PFSK-1 (cell line): ENCODE data around the gene DENND2A.

Experiments used
- FOXP2 ChIP-seq: optimal IDR thresholded peaks from 2 replicates; pipeline ENCODE3; 2011; ENCODE audit warnings: borderline replicate concordance, control low read depth, inconsistent platforms; ENCODE audit not compliant: insufficient read depth; ENCODE audit errors: extremely low read length, extremely low read depth
- POLR2AphosphoS5 ChIP-seq: IDR thresholded peaks from 2 replicates; pipeline ENCODE4 v1.6.1; 2012; ENCODE audit warnings: low read depth, mild to moderate bottlenecking, control low read depth, low read length, moderate library complexity
- REST ChIP-seq, 2 experiments: IDR thresholded peaks; 2 replicates each; pipeline versions ENCODE4 v1.6.1 to v1.8.0; 2011 to 2012; ENCODE audit warnings: low read depth in 2 of 2, low read length in 2 of 2, control low read depth in 1 of 2, inconsistent platforms in 1 of 2, mild to moderate bottlenecking in 1 of 2, moderate library complexity in 1 of 2; ENCODE audit not compliant: insufficient read depth in 1 of 2
- SIN3A ChIP-seq: IDR thresholded peaks from 2 replicates; pipeline ENCODE4 v1.6.1; 2012; ENCODE audit warnings: mild to moderate bottlenecking, low read length, moderate library complexity, borderline replicate concordance; ENCODE audit not compliant: insufficient read depth
- TAF1 ChIP-seq: IDR thresholded peaks from 2 replicates; pipeline ENCODE4 v1.6.1; 2012; ENCODE audit warnings: low read length, control low read depth, borderline replicate concordance; ENCODE audit not compliant: insufficient read depth

- TF ChIP-seq SIN3A (no peak), POLR2AphosphoS5 (no peak), REST (IDR thresholded peaks at IDR 0.05; ENCODE audit: insufficient read depth in 1 of 2, low read depth in 2 of 2, low read length in 2 of 2) (no peak), TAF1 (no peak), FOXP2 (no peak)
These were observed 17.3 kb upstream of the DENND2A start for GRCh38 chr7:140657891-140658290.
